T-cell (primary cell): ENCODE measurements around the gene WEE2. TPM values are rescaled to one million over a fixed set of nuclear protein-coding genes. Genes with fewer than 3 reads are reported as not detected.

Source experiments
- ATAC-seq, 4 experiments: fragments of 200-7000 bp in 3 of 4; fragments of 150-1000 bp in 1 of 4; cut with Tn5 transposase; replicated peaks in 1 of 4; 1 replicate in 3 of 4; 2 replicates in 1 of 4; pipeline ENCODE4 v1.10.0; 2021; ENCODE audit warnings: moderate library complexity in 3 of 4, mild to moderate bottlenecking in 2 of 4, moderate number of reproducible peaks in 1 of 4
- CTCF ChIA-PET, 2 donors: fragments of 300-600 bp; sonication (Branson Sonifier 250); formaldehyde crosslinking; loops; one replicate each; lab custom pipeline; 2022; ENCODE audit warnings: antibody characterized with exemption in 2 of 2; lab: Charles Lee
- POLR2A ChIA-PET, 2 donors: fragments of 300-600 bp; sonication (Branson Sonifier 250); formaldehyde crosslinking; loops; one replicate each; lab custom pipeline; 2022; ENCODE audit warnings: antibody characterized with exemption in 2 of 2; lab: Charles Lee
- DNase-seq, 35 experiments: peaks; one replicate each; pipeline versions ENCODE4 v3.0.0 to v3.0.0-alpha.2; 2013 to 2023
- H3K27ac ChIP-seq: one replicate; pipeline ENCODE4 v1.5.1; 2013; ENCODE audit warnings: low read length
- H3K27me3 ChIP-seq, 2 experiments: replicated peaks in 1 of 2; 1 replicate in 1 of 2; 2 replicates in 1 of 2; pipeline versions ENCODE4 v1.6.1 to v1.7.0; 2013; ENCODE audit warnings: low read length in 1 of 2, mixed read lengths in 1 of 2; ENCODE audit not compliant: control insufficient read depth in 2 of 2, insufficient read depth in 2 of 2; ENCODE audit errors: extremely low read depth in 1 of 2
- H3K36me3 ChIP-seq, 2 donors: 1 replicate in 1 of 2; 2 replicates in 1 of 2; pipeline versions ENCODE4 v1.6.1 to v1.7.0; 2013; ENCODE audit warnings: low read length in 1 of 2; ENCODE audit not compliant: control insufficient read depth in 2 of 2, insufficient read depth in 1 of 2; ENCODE audit errors: extremely low read depth in 1 of 2
- H3K4me1 ChIP-seq, 2 experiments: 1 replicate in 1 of 2; 2 replicates in 1 of 2; pipeline versions ENCODE4 v1.6.1 to v1.7.0; 2013; ENCODE audit warnings: low read length in 2 of 2, mixed read lengths in 1 of 2; ENCODE audit not compliant: insufficient read depth in 2 of 2, control insufficient read depth in 1 of 2; ENCODE audit errors: extremely low read depth in 1 of 2
- H3K4me3 ChIP-seq, 2 donors: 1 replicate in 1 of 2; 2 replicates in 1 of 2; pipeline versions ENCODE4 v1.5.1 to v1.7.0; 2013; ENCODE audit warnings: mild to moderate bottlenecking in 2 of 2, low read length in 1 of 2, moderate library complexity in 1 of 2; ENCODE audit not compliant: control insufficient read depth in 1 of 2; ENCODE audit errors: extremely low read depth in 1 of 2
- H3K9me3 ChIP-seq: 2 replicates; pipeline ENCODE4 v1.7.0; 2013
- H3K27ac Mint-ChIP-seq, 2 donors: one replicate each; pipeline ENCODE4 v1.8.0; 2020 to 2021; ENCODE audit warnings: mild to moderate bottlenecking in 2 of 2, mixed read lengths in 2 of 2
- H3K27me3 Mint-ChIP-seq, 2 donors: one replicate each; pipeline ENCODE4 v1.8.0; 2021 to 2022; ENCODE audit warnings: mixed read lengths in 2 of 2
- H3K36me3 Mint-ChIP-seq: one replicate; pipeline ENCODE4 v1.8.0; 2021; ENCODE audit warnings: mixed read lengths
- H3K4me1 Mint-ChIP-seq, 3 donors: one replicate each; pipeline ENCODE4 v1.8.0; 2020 to 2022; ENCODE audit warnings: mixed read lengths in 3 of 3, mild to moderate bottlenecking in 1 of 3
- H3K4me3 Mint-ChIP-seq, 3 donors: one replicate each; pipeline ENCODE4 v1.8.0; 2020 to 2022; ENCODE audit warnings: mild to moderate bottlenecking in 3 of 3, mixed read lengths in 3 of 3, moderate library complexity in 3 of 3
- H3K9me3 Mint-ChIP-seq, 3 donors: one replicate each; pipeline ENCODE4 v1.8.0; 2020 to 2022; ENCODE audit warnings: mixed read lengths in 3 of 3
- WGBS: methylation state at CpG from one replicate; pipeline ENCODE4 v1.1.5; 2013; ENCODE audit warnings: missing lambda C conversion rate; ENCODE audit not compliant: insufficient coverage; 5-methylcytosine and 5-hydroxymethylcytosine counted together
- total RNA-seq, 35 experiments: library from RNA in 6 of 35; stranded (reverse) in 6 of 35; fragments of 120-200 nt in 1 of 35; gene quantifications; one replicate each; pipeline versions ENCODE4 v1.2.1 to v1.2.4 and lab custom pipeline; 2013 to 2026

The WEE2 gene
- total RNA-seq, 5 donors from 2014 or later (not counting 1 experiment from before 2014, with no cell fraction given) = not detected

- 90% methylated on average over 2 of the region's 6 CpGs for WGBS
- ChIA-PET POLR2A (interaction anchor here in 1 of 2 donors (0.6 kb wide), 1 partner anchor 10 kb away, joined by 3 read pairs; no protein-coding TSS in a partner anchor), CTCF (interaction anchor here (0.6 to 0.9 kb wide), 3 partner anchors 21 to 1212 kb away, joined by 3 read pairs; no protein-coding TSS in a partner anchor)
- no peaks in the 10 kb centered on the region for H3K9me3 ChIP-seq
- H3K4me3 Mint-ChIP-seq = no peak overlapping the region
- H3K27ac ChIP-seq = no peak overlapping the region
- H3K4me3 ChIP-seq = no peak overlapping the region
- ATAC-seq = no peak
- H3K27me3 Mint-ChIP-seq = no peaks in the 10 kb centered on the region
- no peaks in the 10 kb centered on the region for H3K4me1 ChIP-seq
- no peak for DNase-seq
- H3K36me3 Mint-ChIP-seq = peaks cover 29% of the 10 kb centered on the region
- H3K27me3 ChIP-seq = no peaks in the 10 kb centered on the region
- peak overlapping the region in 1 of 2 donors; percentile 34 for H3K27ac Mint-ChIP-seq
- peaks cover 4 to 36% of the 10 kb centered on the region in 2 donors for H3K36me3 ChIP-seq
- no peaks in the 10 kb centered on the region for H3K9me3 Mint-ChIP-seq
- H3K4me1 Mint-ChIP-seq = peaks cover 0 to 4% (median 4%) of the 10 kb centered on the region in 3 donors
Observed at GRCh38 chr7:141675436-141676215, 32.5 kb upstream of the WEE2 start.

- Mint-ChIP-seq H3K9me3 (no peaks in the 10 kb centered on the region), H3K36me3 (peaks cover 36% of the 10 kb centered on the region), H3K4me3 (no peak overlapping the region), H3K4me1 (peaks cover 0 to 4% (median 4%) of the 10 kb centered on the region in 3 donors), H3K27ac (peak overlapping the region in 1 of 2 donors; percentile 16), H3K27me3 (no peaks in the 10 kb centered on the region)
- ChIA-PET CTCF (no interaction called here), POLR2A (no interaction called here)
- no CpG with 5 or more reads among the region's 3 CpGs for WGBS
- H3K4me3 ChIP-seq = no peak overlapping the region
- DNase-seq (no peak), ATAC-seq (no peak)
- H3K36me3 ChIP-seq = peaks cover 8 to 42% of the 10 kb centered on the region in 2 donors
- H3K27me3 ChIP-seq = no peaks in the 10 kb centered on the region
- no peak overlapping the region for H3K27ac ChIP-seq
- no peaks in the 10 kb centered on the region for H3K4me1 ChIP-seq
- H3K9me3 ChIP-seq = no peaks in the 10 kb centered on the region
Observed at GRCh38 chr7:141676618-141677017, 31.5 kb upstream of the WEE2 start.

GRCh38 chr7:141679014-141679413 is 29.1 kb upstream of the WEE2 start:
- Histone ChIP-seq H3K27ac (no peak overlapping the region), H3K27me3 (no peaks in the 10 kb centered on the region), H3K9me3 (no peaks in the 10 kb centered on the region), H3K4me3 (no peak overlapping the region), H3K4me1 (no peaks in the 10 kb centered on the region), H3K36me3 (peaks cover 8 to 36% of the 10 kb centered on the region in 2 donors)
- no peaks in the 10 kb centered on the region for H3K27me3 Mint-ChIP-seq
- no peak for DNase-seq
- no peaks in the 10 kb centered on the region for H3K9me3 Mint-ChIP-seq
- peaks cover 37% of the 10 kb centered on the region for H3K36me3 Mint-ChIP-seq
- CTCF ChIA-PET = interaction anchor here in 1 of 2 donors (1.1 kb wide), 1 partner anchor 59 kb away, joined by 3 read pairs; the partner anchor contains the start of gene SSBP1
- no peak overlapping the region for H3K27ac Mint-ChIP-seq
- no peak for ATAC-seq
- POLR2A ChIA-PET = no interaction called here
- no peak overlapping the region for H3K4me3 Mint-ChIP-seq
- H3K4me1 Mint-ChIP-seq = peaks cover 0 to 4% (median 4%) of the 10 kb centered on the region in 3 donors

GRCh38 chr7:141685285-141686023 is 22.7 kb upstream of the WEE2 start:
- Mint-ChIP-seq H3K4me3 (no peak overlapping the region), H3K27ac (no peak overlapping the region), H3K36me3 (peaks cover 54% of the 10 kb centered on the region), H3K9me3 (no peaks in the 10 kb centered on the region), H3K4me1 (peaks cover 7 to 21% (median 20%) of the 10 kb centered on the region in 3 donors), H3K27me3 (no peaks in the 10 kb centered on the region)
- CTCF ChIA-PET = interaction anchor here in 1 of 2 donors (0.6 kb wide), 1 partner anchor 10 kb away, joined by 3 read pairs; no protein-coding TSS in a partner anchor
- Histone ChIP-seq H3K27ac (no peak overlapping the region), H3K9me3 (no peaks in the 10 kb centered on the region), H3K4me3 (no peak overlapping the region), H3K4me1 (no peaks in the 10 kb centered on the region), H3K27me3 (no peaks in the 10 kb centered on the region), H3K36me3 (peaks cover 11 to 45% of the 10 kb centered on the region in 2 donors)
- POLR2A ChIA-PET = interaction anchor here in 1 of 2 donors (0.6 kb wide), 1 partner anchor 10 kb away, joined by 3 read pairs; no protein-coding TSS in a partner anchor
- WGBS = 97% methylated on average over 25 of the region's 27 CpGs
- DNase-seq = no peak
- no peak for ATAC-seq

GRCh38 chr7:141686074-141686473 is 22.1 kb upstream of the WEE2 start:
- no peaks in the 10 kb centered on the region for H3K9me3 Mint-ChIP-seq
- CTCF ChIA-PET = interaction anchor here in 1 of 2 donors (0.5 kb wide), 1 partner anchor 680 kb away, joined by 5 read pairs; no protein-coding TSS in a partner anchor
- peaks cover 7 to 23% (median 22%) of the 10 kb centered on the region in 3 donors for H3K4me1 Mint-ChIP-seq
- Histone ChIP-seq H3K9me3 (no peaks in the 10 kb centered on the region), H3K4me1 (no peaks in the 10 kb centered on the region), H3K4me3 (no peak overlapping the region), H3K36me3 (peaks cover 7 to 39% of the 10 kb centered on the region in 2 donors), H3K27me3 (no peaks in the 10 kb centered on the region), H3K27ac (no peak overlapping the region)
- DNase-seq (no peak), ATAC-seq (no peak)
- POLR2A ChIA-PET = no interaction called here
- H3K36me3 Mint-ChIP-seq = peaks cover 50% of the 10 kb centered on the region
- no peaks in the 10 kb centered on the region for H3K27me3 Mint-ChIP-seq
- 100% methylated on average over 2 of the region's 3 CpGs for WGBS
- no peak overlapping the region for H3K4me3 Mint-ChIP-seq
- no peak overlapping the region for H3K27ac Mint-ChIP-seq

- WGBS = 98% methylated on average over 5 of the region's 6 CpGs
- ChIA-PET POLR2A (interaction anchor here (0.6 kb wide), 2 partner anchors 42 to 81 kb away, joined by 3 to 5 read pairs; no protein-coding TSS in a partner anchor), CTCF (interaction anchor here in 1 of 2 donors (0.5 to 0.7 kb wide), 2 partner anchors 680 to 1576 kb away, joined by 3 to 5 read pairs; no protein-coding TSS in a partner anchor)
- Histone ChIP-seq H3K36me3 (peaks cover 7 to 33% of the 10 kb centered on the region in 2 donors), H3K27me3 (no peaks in the 10 kb centered on the region), H3K4me3 (no peak overlapping the region), H3K4me1 (no peaks in the 10 kb centered on the region), H3K9me3 (no peaks in the 10 kb centered on the region), H3K27ac (no peak overlapping the region)
- H3K27ac Mint-ChIP-seq = no peak overlapping the region
- H3K4me1 Mint-ChIP-seq = peaks cover 8 to 25% (median 22%) of the 10 kb centered on the region in 3 donors
- H3K4me3 Mint-ChIP-seq = no peak overlapping the region
- ATAC-seq (no peak), DNase-seq (no peak)
- no peaks in the 10 kb centered on the region for H3K27me3 Mint-ChIP-seq
- H3K9me3 Mint-ChIP-seq = no peaks in the 10 kb centered on the region
- H3K36me3 Mint-ChIP-seq = peaks cover 46% of the 10 kb centered on the region
Observed at GRCh38 chr7:141686670-141687069, 21.5 kb upstream of the WEE2 start.
